ENCODE measurements around the gene FANCD2OS. TPM values are rescaled to one million over a fixed set of nuclear protein-coding genes. Genes with fewer than 3 reads are reported as not detected.
"Not testable (repeated sequence)": the region's sequence is repeated elsewhere in the genome, so short reads cannot be mapped to it uniquely, and the experiment has no call there.

FANCD2OS gene
- total RNA-seq, 4 donors from 2014 or later, result not detected

GRCh38 chr3:10093678-10094077, 14.4 kb downstream of the FANCD2OS start:
- no peaks in the 10 kb centered on the region for H3K27me3 ChIP-seq
- H3K9me3 ChIP-seq, result no peaks in the 10 kb centered on the region
- no peak overlapping the region for H3K27ac ChIP-seq
- 95% methylated on average over 3 of the region's 3 CpGs for WGBS
- H3K4me3 ChIP-seq, result no peak overlapping the region
- H3K36me3 ChIP-seq, result no peaks in the 10 kb centered on the region
- H3K4me1 ChIP-seq, result no peaks in the 10 kb centered on the region
- no peak for DNase-seq (ENCODE audit: low spot score in 2 of 2)
- no peak for TF ChIP-seq CTCF (IDR thresholded peaks at IDR 0.05)
- TF ChIP-seq POLR2A (IDR thresholded peaks at IDR 0.05), result no peak
- no peak for TF ChIP-seq EP300 (IDR thresholded peaks at IDR 0.05)
- no peak for TF ChIP-seq POLR2AphosphoS5 (IDR thresholded peaks at IDR 0.05)

- not testable (repeated sequence) for H3K27ac ChIP-seq; DNase-seq (ENCODE audit: low spot score in 2 of 2); H3K4me3 ChIP-seq; H3K4me1 ChIP-seq; H3K36me3 ChIP-seq; H3K9me3 ChIP-seq; H3K27me3 ChIP-seq
- 80% methylated on average over 1 of the region's 2 CpGs for WGBS
Observed at GRCh38 chr3:10091387-10091786, 16.7 kb downstream of the FANCD2OS start.

- H3K4me3 ChIP-seq; H3K27ac ChIP-seq; H3K9me3 ChIP-seq; H3K36me3 ChIP-seq; H3K4me1 ChIP-seq; DNase-seq (ENCODE audit: low spot score in 2 of 2); H3K27me3 ChIP-seq: not testable (repeated sequence)
- WGBS, result no CpG with 5 or more reads among the region's 1 CpG
Observed at GRCh38 chr3:10090774-10091173, 17.3 kb downstream of the FANCD2OS start.

GRCh38 chr3:10090179-10090578, 17.9 kb downstream of the FANCD2OS start:
- Histone ChIP-seq H3K4me1 (peaks cover 8% of the 10 kb centered on the region), H3K4me3 (no peak overlapping the region), H3K27ac (no peak overlapping the region), H3K9me3 (no peaks in the 10 kb centered on the region), H3K36me3 (no peaks in the 10 kb centered on the region), H3K27me3 (no peaks in the 10 kb centered on the region)
- no peak for TF ChIP-seq POLR2A (IDR thresholded peaks at IDR 0.05)
- no peak for DNase-seq (ENCODE audit: low spot score in 2 of 2)
- WGBS, result 92% methylated on average over 6 of the region's 6 CpGs

GRCh38 chr3:10088256-10088655, 19.8 kb downstream of the FANCD2OS start:
- Histone ChIP-seq H3K27me3 (no peaks in the 10 kb centered on the region), H3K27ac (no peak overlapping the region), H3K4me1 (peaks cover 8% of the 10 kb centered on the region), H3K36me3 (no peaks in the 10 kb centered on the region), H3K9me3 (no peaks in the 10 kb centered on the region), H3K4me3 (no peak overlapping the region)
- TF ChIP-seq POLR2A (IDR thresholded peaks at IDR 0.05), result no peak
- TF ChIP-seq EP300 (IDR thresholded peaks at IDR 0.05), result no peak
- no peak for TF ChIP-seq CTCF (IDR thresholded peaks at IDR 0.05)
- TF ChIP-seq POLR2AphosphoS5 (IDR thresholded peaks at IDR 0.05), result no peak
- 72% methylated on average over 4 of the region's 4 CpGs for WGBS
- no peak for DNase-seq (ENCODE audit: low spot score in 2 of 2)

GRCh38 chr3:10085738-10086137, 22.3 kb downstream of the FANCD2OS start:
- Histone ChIP-seq H3K36me3 (no peaks in the 10 kb centered on the region), H3K9me3 (no peaks in the 10 kb centered on the region), H3K27me3 (no peaks in the 10 kb centered on the region), H3K27ac (no peak overlapping the region), H3K4me1 (peaks cover 8% of the 10 kb centered on the region), H3K4me3 (no peak overlapping the region)
- DNase-seq (ENCODE audit: low spot score in 2 of 2), result no peak
- no peak for TF ChIP-seq POLR2AphosphoS5 (IDR thresholded peaks at IDR 0.05)
- TF ChIP-seq EP300 (IDR thresholded peaks at IDR 0.05), result no peak
- TF ChIP-seq CTCF (IDR thresholded peaks at IDR 0.05), result no peak
- no peak for TF ChIP-seq POLR2A (IDR thresholded peaks at IDR 0.05)
- WGBS, result 58% methylated on average over 1 of the region's 1 CpG

- Histone ChIP-seq H3K4me1 (peaks cover 8% of the 10 kb centered on the region), H3K9me3 (no peaks in the 10 kb centered on the region), H3K36me3 (no peaks in the 10 kb centered on the region), H3K27me3 (no peaks in the 10 kb centered on the region), H3K4me3 (no peak overlapping the region), H3K27ac (no peak overlapping the region)
- no peak for DNase-seq (ENCODE audit: low spot score in 2 of 2)
- TF ChIP-seq CTCF (IDR thresholded peaks at IDR 0.05), result no peak
- no peak for TF ChIP-seq POLR2A (IDR thresholded peaks at IDR 0.05)
- no peak for TF ChIP-seq POLR2AphosphoS5 (IDR thresholded peaks at IDR 0.05)
- TF ChIP-seq EP300 (IDR thresholded peaks at IDR 0.05), result no peak
- WGBS, result 88% methylated on average over 4 of the region's 4 CpGs
Observed at GRCh38 chr3:10081871-10082270, 26.2 kb downstream of the FANCD2OS start.

Data from suprapubic skin (tissue), 4 donors.